NCI-H1694 treated with DMSO at 0.1 percent for 48 hours (cell line): Measurements from ENCODE around the gene ESPL1.
"Not testable (repeated sequence)": the region's sequence is repeated elsewhere in the genome, so short reads cannot be mapped to it uniquely, and the experiment has no call there.

ENCODE experiments used
- DNase-seq: peaks from one replicate; lab custom pipeline; 2025; lab: John Stamatoyannopoulos, UW

The ESPL1 gene

GRCh38 chr12:53258541-53259539, 9.3 kb upstream of the ESPL1 start:
- no peak for DNase-seq

GRCh38 chr12:53259891-53260290, 8.2 kb upstream of the ESPL1 start:
- no peak for DNase-seq

GRCh38 chr12:53265783-53266182, 2.3 kb upstream of the ESPL1 start:
- no peak for DNase-seq

- DNase-seq, result no peak
Observed at GRCh38 chr12:53267306-53267998, 647 bp upstream of the ESPL1 start.

- DNase-seq, result no peak
Observed at GRCh38 chr12:53268630-53269562, 797 bp downstream of the ESPL1 start.

- no peak for DNase-seq
Observed at GRCh38 chr12:53274445-53274844, 6.3 kb downstream of the ESPL1 start.

- no peak for DNase-seq
Observed at GRCh38 chr12:53276511-53276910, 8.4 kb downstream of the ESPL1 start.

- no peak for DNase-seq
Observed at GRCh38 chr12:53277981-53278380, 9.9 kb downstream of the ESPL1 start.

- no peak for DNase-seq
Observed at GRCh38 chr12:53279283-53279869, 11.3 kb downstream of the ESPL1 start.

- no peak for DNase-seq
Observed at GRCh38 chr12:53279888-53280498, 11.9 kb downstream of the ESPL1 start.

- DNase-seq, result no peak
Observed at GRCh38 chr12:53286448-53286847, 18.3 kb downstream of the ESPL1 start.

- DNase-seq, result peak; percentile 3
Observed at GRCh38 chr12:53287741-53288216, 19.7 kb downstream of the ESPL1 start.

- DNase-seq, result no peak
Observed at GRCh38 chr12:53288322-53288721, 20.2 kb downstream of the ESPL1 start.

- no peak for DNase-seq
Observed at GRCh38 chr12:53289891-53290290, 21.8 kb downstream of the ESPL1 start.

- no peak for DNase-seq
Observed at GRCh38 chr12:53290661-53291060, 22.6 kb downstream of the ESPL1 start.

- no peak for DNase-seq
Observed at GRCh38 chr12:53292426-53292825, 24.3 kb downstream of the ESPL1 start.

- DNase-seq, result peak; percentile 70
Observed at GRCh38 chr12:53295070-53295890, 27.2 kb downstream of the ESPL1 start, which contains the start of gene PFDN5. TSS of gene PFDN5 (plus strand) at chr12:53295542. CDS start at chr12:53295568, 26 bp downstream.

GRCh38 chr12:53295891-53296219, 27.8 kb downstream of the ESPL1 start:
- no peak for DNase-seq

GRCh38 chr12:53297106-53297505, 29.0 kb downstream of the ESPL1 start:
- DNase-seq, result not testable (repeated sequence)

GRCh38 chr12:53298164-53298563, 30.1 kb downstream of the ESPL1 start:
- no peak for DNase-seq
